NCI-H2171 (cell line): ENCODE measurements around the gene DNASE1L3.

Experiments used
- DNase-seq: peaks from one replicate; lab custom pipeline; 2025; lab: John Stamatoyannopoulos, UW

The DNASE1L3 gene

DNA sequence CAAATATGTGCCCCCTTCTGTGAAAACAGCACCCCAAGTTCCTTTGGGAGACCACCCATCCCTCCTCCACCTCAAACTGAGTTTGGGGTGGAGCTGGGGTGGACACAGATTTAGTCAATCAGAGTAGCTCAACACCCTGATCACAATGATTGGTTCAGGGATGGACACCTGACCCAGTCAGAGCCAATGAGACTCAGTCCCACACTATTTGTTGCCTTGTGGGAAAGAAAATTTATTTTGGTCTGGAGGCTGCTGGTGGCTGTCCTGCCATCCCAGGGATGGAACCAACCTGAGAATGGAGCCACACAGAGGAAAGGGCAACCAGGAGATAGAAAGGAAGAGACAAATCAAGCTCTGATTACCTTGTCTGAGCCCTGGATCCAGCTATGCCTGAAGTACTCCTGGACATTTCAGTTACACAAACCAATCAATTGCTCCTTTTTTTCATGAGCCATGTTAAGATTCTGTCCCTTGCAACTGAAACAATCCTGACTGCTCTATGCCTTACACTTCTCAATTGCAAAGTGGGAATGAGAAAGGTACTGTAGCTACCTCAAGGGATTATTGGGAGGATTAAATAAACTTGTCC, 10.6 kb downstream of the DNASE1L3 start:
- no peak for DNase-seq

DNA sequence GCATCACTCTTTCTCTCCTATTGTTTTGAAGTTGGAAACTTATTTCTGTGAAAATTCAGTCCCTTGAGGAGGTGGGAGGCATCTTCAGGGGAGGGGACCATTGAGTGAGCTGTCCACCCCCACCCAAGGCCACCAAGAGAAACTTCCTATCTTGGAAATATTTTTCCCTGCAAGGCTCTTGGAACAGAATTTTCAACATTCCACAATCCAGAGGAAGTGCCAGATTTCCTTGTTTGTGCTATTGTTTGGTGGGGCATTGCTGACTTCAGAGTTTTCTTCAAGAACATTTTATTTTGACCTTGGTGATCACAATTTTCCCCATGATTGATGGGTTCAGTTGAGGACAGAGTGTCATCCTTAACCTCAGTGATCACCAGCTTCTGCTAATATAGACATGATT, 12.0 kb downstream of the DNASE1L3 start:
- no peak for DNase-seq

DNA sequence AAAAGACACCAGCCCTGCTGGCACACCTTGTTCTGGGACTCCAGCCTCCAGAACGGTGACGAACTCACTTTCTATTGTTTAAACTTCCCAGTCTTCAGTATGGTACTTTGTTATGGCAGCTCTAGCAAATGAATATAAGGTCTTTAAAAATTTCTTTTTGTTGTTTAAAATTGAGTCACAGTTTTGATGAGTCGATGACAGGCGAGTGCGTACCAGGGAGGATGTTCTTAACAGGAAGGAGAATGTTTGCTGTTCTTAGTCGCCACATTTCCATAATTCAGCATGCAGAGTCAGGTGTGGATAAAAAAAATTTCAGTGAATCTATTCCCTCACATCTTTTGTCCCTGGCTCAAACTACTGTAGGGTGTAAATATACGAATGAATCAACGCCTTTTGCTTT, 12.4 kb downstream of the DNASE1L3 start:
- DNase-seq = no peak

- DNase-seq = no peak
These were observed 13.2 kb downstream of the DNASE1L3 start for GRCh38 chr3:58197588-58197987.

- DNase-seq = no peak
These were observed 16.9 kb downstream of the DNASE1L3 start for GRCh38 chr3:58193682-58194407.

DNA sequence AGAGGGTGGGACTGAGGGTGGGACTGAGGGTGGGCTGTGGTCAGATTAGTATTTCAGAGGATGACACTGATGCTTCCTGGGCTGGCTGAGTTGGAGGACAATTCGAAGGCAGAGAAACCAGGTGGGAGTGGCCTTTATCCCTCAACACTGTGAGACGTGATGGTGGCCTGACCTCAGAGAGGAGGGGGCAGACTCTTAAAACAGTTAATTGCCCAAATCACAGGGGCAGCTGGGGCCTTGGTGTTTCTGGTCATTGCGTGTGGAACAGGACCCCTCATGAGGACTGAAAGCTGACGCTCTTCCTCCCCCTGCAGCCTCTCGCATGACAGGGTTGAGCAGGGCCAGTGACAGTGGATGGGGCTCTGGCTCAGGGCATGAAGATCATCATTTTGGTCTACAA, 18.7 kb downstream of the DNASE1L3 start:
- no peak for DNase-seq

DNA sequence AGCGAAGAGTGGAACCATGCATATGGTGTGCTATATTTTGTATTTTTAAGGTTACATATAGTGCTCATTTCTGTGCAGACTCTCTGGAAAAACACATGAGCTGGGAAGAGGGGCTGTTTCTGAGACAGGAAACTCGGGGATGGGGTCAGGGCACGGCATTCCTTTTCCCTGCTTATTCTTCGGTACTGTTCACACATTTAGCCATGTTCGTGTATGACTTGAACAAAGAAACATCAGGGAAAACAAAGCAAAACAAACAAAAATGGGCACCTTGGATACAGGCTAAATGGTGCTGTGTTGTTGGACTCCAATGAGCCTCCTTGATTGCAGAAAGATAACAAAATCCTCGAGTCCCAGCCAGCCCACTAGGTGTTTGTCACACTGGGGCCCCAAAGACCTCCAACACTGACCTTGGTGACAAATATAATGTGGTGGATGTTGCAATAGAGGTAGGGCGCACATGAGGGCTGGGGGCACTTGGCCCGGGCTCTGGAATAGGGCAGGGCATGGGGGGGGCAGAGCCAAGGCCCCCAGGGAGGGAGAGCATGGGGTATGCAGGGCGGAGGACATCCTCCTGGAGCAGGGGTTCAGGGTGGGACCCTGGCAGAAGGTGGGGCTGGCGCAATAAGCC, 19.3 kb downstream of the DNASE1L3 start:
- no peak for DNase-seq

GRCh38 chr3:58190882-58191281, 19.9 kb downstream of the DNASE1L3 start:
- no peak for DNase-seq

DNA sequence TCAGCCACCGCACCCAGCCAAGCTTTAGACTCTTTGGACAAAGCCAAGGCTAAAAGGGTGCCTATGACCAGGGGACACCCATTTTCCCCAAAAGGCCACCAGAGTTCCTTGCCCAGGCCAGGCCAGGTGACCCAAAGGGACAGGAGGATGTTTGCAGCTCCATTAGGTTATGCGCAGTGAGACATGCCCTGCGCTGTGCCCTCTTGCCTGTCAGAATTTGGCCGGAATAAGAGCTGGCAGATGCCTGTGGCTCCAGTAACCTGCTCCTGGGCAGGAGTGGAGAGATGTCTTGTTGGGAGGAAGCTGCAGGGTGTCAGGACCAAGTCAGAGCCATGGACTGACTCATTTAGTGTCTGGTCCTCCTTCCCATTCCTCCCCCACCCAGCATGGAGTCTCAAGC, 20.5 kb downstream of the DNASE1L3 start:
- no peak for DNase-seq

DNA sequence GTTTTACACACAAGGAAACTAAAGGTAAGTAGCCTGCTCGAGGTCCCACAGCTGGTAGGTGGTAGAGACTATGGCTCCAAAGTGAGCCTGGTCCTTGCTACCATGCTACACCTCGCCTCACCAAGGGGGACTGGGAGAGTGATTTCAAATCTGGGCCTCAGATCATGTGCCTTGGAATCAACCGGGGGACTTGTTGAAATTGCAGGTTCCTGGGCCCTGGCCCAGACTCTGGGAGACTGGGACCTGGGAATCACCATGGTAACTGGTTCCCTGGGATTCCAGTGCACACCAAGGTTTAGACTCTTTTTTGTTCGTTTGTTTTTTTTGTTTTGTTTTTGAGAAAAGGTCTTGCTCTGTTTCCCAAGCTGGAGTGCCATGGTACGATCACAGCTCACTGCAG, 21.1 kb downstream of the DNASE1L3 start:
- DNase-seq = no peak

DNA sequence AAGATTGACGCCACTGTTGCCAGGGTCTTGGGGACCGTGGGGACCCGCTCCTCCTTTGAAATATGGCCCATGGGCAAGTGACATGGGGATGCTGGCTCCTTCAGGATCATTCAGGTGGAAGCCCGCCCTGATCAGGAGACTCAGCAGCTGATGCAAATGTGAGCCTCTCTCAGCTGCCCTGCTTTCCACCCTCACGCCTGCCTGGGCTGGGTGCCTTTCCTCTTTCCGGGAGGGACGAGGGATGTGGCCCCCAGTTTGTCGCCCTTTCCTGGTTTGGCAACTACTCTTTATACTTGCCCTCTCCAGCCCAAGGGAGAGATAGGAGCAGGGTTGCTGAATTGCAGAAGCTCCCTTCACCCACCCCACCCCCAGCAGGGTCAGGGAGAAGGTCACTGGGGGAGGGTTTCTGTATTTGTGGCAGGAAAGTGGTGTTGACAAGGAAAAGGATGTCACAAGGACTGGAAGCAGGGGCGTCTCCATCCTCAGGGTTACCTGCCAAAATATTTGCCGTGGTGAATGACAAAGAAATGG, 21.8 kb downstream of the DNASE1L3 start:
- DNase-seq = no peak

- DNase-seq = no peak
These were observed 22.6 kb downstream of the DNASE1L3 start for GRCh38 chr3:58188173-58188564.

GRCh38 chr3:58184982-58185360, 25.8 kb downstream of the DNASE1L3 start:
- no peak for DNase-seq

DNA sequence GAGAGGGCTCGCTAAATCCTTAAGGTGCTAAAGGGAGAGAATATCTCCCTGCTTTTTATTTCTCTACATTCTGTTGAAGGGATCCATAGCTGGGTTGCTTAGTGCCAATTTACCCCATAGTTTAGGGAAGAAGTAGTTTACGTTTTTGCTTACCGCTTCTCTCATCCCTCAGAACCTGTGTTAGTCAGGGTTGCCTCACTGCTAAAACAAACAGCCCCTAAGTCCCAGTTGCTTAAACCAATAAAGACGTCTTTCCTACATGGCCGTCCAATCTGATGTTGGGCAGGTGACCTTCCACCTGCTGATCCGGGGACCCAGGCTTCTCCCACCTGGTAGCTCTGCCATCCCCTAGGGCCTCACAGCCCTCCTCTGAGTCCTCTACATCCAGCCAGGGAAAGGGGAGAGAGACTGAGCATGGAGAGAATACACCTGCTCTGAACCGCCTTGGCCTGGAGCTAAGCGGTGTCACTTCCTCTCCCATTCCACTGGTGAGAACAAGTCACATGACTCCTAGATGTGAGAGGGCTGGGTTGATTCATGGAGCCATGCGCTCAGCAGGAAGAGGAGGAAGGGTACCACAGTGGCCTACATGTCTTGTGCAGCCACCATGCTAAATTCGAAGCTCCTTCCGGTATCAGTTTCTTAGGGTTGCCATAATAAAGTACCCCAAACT, 26.3 kb downstream of the DNASE1L3 start:
- no peak for DNase-seq

DNA sequence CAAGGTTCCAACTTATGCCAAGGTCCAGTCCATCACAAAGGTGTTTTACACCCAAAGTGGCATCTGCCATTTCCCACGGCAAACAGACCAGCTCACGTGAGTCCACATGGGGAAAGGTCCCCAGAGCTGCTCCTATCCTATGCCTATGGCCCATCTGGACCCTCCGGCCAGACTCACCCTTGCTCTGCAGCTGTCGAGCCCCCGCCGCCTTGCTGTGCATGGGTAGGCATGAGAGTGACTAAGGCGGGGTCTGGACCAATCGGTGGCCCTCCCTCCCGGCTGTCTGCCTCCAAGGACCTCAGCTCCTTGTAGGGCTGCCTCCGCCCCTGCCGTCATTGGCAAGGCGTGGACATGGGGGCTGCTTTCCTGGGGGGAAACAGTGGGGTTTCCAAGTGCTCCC, 26.9 kb downstream of the DNASE1L3 start:
- no peak for DNase-seq

DNA sequence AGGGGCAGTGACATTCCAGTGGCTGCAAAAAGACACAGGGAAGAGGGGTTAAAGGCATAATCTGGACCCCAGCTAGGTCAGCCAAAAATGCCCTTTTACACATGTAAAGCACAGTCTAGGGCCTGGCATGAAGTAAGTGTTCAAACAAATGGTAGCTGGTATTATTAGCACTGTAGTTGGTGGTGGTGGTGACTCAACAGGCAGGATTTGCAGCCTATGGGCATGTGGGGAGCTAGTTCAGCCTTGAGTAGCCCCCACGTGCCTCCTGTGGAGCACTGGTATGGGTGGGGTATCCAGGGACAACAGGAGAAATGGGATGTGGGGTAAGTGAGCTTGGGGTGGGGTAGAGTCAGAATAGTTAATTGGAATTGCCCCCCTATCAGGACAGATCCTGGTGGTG, 27.6 kb downstream of the DNASE1L3 start:
- DNase-seq = no peak

DNA sequence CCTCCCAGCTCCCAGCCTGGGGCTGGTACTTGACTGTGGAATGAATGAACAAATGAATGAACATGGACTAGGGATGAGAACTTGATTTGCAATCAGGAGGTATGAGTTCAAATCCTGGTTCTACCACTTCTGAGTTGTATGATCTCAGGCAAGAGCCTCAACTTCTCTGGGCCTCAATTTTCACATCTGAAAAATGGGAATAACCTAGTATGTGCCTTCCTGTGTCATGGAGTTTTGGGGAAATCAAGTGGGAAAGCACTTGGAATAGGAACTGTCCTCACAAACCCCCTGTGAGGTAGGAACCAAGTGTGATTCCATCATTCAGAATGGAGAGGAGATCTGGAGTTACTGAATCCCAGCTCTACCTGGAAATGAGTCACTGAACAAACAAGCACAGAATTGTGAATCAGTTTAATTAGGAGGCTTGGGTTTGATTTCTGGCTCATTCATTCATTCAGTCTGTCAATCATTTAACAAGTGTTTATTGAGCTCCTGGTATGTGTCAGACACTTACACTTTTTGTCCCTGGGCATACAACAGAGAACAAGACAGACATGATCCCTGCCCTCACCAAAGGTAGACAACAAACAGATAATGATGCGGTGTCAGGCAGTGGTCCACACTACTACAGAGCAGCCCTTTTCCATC, 29.7 kb downstream of the DNASE1L3 start:
- DNase-seq = no peak

GRCh38 chr3:58180099-58180880, 30.5 kb downstream of the DNASE1L3 start:
- no peak for DNase-seq

DNA sequence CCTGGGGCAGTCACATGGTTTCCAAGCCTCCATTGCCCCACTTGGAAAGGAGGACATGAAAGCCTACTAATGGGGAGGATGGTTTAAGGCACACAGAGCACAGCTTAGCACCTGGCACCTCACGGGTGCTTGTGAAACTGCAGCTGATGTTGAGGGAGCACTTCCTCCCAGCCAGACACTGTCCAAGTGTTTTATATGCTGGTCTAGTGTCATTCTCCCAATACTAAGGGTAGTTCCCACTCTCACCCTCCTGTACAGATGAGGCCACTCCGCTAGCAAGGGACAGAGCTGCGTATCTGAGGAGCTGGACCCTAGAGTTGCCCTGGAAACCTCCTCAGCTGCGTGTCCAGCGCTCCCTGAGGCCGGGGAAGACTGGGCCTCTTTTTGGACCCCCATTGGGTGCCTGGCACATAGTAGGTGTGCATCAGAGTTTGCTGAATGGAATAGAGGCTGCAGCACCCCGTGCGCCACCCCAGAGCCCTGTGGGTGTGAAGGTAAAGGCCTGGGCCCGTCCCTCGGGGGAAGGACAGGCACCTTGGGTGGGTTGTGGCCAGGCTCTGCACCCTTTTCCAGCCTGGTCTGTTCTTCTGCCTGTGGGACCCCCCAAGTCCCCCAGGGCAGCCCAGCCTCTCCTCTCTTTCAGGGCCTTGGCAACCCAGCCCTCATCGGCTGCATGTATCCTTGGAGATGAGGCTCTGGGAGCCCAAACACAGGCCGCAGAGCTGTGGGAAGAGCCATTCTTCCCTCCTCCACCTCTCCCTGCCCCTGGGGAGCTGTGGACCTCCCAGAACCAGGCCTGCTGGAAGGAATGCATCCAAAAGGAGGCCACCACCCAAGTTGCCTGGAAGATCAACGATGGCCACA, 31.3 kb downstream of the DNASE1L3 start:
- DNase-seq = no peak

GRCh38 chr3:58178528-58179234, 32.1 kb downstream of the DNASE1L3 start:
- DNase-seq = no peak
